ENCODE measurements around the gene KRT71. TPM values are rescaled to one million over a fixed set of nuclear protein-coding genes. Genes with fewer than 3 reads are reported as not detected.

Gene KRT71
- total RNA-seq, 1 donor from 2014 or later: not detected

DNA sequence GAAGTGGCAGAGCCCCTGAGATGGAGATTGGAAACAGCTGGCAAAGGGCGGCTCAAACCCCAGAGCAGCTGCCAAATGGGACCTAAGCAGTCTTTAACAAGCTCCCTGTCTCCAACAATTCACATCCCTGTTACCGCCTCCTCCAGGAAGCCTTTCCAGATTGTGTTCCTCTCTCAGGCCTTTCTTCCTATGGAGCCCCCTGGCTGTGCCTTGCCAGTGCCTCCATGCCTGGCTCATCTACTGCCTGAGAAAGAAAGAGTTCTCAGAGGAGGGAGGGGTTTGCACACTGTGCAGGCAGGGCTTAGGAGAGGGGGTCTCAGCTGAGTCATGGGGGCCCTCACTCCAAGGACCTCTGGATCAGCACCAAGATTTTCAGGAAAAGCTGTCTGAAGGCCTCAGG is 29.5 kb upstream of the KRT71 start:
- TF ChIP-seq, protein P1, sequence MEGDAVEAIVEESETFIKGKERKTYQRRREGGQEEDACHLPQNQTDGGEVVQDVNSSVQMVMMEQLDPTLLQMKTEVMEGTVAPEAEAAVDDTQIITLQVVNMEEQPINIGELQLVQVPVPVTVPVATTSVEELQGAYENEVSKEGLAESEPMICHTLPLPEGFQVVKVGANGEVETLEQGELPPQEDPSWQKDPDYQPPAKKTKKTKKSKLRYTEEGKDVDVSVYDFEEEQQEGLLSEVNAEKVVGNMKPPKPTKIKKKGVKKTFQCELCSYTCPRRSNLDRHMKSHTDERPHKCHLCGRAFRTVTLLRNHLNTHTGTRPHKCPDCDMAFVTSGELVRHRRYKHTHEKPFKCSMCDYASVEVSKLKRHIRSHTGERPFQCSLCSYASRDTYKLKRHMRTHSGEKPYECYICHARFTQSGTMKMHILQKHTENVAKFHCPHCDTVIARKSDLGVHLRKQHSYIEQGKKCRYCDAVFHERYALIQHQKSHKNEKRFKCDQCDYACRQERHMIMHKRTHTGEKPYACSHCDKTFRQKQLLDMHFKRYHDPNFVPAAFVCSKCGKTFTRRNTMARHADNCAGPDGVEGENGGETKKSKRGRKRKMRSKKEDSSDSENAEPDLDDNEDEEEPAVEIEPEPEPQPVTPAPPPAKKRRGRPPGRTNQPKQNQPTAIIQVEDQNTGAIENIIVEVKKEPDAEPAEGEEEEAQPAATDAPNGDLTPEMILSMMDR (conservative IDR thresholded peaks at IDR 0.05; ENCODE audit: low read depth, low read length): no peak
- DNase-seq (ENCODE audit: low read depth): no peak
- H3K4me3 ChIP-seq (ENCODE audit: low read depth, low read length): no peak overlapping the region

DNA sequence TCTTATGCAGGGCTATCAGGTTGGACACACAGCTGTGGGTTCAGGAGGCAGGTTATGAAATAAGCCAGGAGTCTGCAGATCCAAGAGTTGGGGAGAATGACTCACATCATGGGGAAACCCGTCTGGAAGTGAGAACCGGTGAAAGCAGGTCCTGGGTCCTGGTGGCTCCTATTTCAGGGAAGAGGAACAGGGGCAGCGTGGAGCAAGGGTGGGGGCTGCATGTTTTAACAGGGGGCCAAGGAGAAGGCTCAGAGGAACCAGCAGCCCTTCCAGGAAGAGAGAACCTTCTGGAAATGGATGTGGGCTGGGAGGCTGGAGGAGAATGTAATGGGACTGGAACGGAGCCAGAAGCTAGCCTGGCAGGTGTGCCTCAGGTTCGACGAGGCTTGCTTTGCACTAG is 28.5 kb upstream of the KRT71 start:
- DNase-seq (ENCODE audit: low read depth): peak; percentile 16
- TF ChIP-seq, protein P1 (conservative IDR thresholded peaks at IDR 0.05; ENCODE audit: low read depth, low read length): no peak

DNA sequence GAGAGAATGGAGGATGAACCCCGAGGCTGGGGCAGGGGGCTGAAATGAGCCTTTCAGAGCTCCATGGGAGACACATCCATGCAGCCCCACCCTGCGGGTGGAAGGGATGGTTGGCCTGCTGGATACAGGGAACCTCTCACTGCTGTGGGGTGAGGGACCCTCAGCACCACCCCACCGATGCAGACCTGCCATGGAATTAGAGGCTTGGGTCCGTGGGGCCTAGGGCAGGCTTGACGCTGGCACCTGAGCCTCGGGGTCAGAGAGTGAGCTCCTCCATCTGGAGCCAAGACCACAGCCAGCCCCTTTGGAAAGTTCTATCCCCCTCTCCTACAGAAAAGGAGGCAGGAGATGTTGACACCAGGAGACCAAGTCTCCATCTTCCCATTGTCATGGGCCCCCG is 28.1 kb upstream of the KRT71 start:
- H3K4me3 ChIP-seq (ENCODE audit: low read depth, low read length): no peak overlapping the region
- TF ChIP-seq, protein P1 (conservative IDR thresholded peaks at IDR 0.05; ENCODE audit: low read depth, low read length): no peak
- DNase-seq (ENCODE audit: low read depth): no peak

More for the DNA sequence above, 28.5 kb upstream of the KRT71 start:
- H3K4me3 ChIP-seq (ENCODE audit: low read depth, low read length): no peak overlapping the region

DNA sequence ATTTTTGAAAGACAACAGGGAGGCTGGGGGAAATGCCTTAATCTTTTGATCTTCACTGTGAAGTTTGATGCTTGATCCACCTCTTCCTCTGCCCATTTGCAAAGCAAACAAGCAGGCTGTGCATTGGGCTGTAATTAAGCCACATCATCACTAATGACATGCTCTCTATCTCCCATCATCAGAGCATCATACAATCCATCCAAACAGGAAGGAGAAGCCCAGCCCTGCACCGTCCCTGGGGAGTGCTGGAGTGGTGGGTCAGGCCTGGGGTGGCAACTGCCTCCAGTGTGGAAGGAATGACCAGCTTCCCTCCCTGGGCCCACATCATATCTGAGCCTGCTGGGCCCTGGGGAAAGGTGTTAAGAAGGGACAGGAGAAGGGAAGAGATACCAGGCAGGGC is 27.6 kb upstream of the KRT71 start:
- TF ChIP-seq, protein P1 (conservative IDR thresholded peaks at IDR 0.05; ENCODE audit: low read depth, low read length): no peak
- no peak overlapping the region for H3K4me3 ChIP-seq (ENCODE audit: low read depth, low read length)
- no peak for DNase-seq (ENCODE audit: low read depth)

DNA sequence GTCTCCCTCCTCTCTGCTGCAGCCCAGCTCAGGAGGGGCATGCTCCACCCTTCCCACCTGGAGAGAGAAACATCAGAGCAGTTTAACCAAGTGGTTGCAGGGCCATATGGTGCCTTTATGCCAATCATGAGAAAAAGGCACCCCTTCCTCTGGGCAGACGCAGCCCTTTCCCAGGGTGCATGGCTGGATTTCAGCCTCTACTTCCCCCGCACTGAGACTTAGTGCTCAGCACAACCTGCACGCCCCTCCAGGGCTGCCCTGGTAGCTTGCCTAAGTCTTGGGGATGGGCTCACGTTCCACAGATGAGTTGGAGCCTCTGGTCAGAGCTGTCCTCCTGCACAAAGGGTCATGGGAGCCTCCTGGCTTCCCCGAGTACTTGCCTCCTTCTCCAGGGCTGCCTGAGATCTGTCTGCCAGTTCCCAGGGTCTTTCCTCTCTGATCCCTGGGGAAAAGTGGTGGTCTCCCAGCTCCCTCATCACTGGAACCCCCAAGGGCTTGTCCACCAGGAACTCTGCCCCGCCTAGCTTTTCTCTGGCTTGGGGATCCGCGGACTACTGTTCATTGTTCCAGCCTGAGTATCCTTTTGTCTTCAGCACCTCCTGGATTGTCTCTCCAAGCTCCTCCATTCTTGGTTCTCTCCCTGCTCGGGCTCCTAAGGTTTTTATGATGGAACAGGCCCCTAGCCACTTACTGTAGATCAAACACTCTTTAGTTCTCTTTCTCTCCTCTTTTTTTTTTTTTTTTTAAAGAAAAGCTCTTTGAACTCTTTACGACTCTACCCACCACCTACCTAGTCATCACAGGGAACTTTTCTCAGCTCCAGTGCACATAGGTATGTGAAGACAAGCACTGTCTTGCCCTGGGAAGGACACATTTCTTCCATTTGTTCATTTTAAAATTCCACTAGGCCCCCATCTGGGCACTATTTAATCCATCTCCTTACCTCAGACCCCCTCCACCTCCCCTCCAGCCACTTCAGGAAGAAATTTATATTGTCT is 26.8 kb upstream of the KRT71 start:
- no peak for DNase-seq (ENCODE audit: low read depth)
- no peak overlapping the region for H3K4me3 ChIP-seq (ENCODE audit: low read depth, low read length)
- TF ChIP-seq, protein P1 (conservative IDR thresholded peaks at IDR 0.05; ENCODE audit: low read depth, low read length): no peak

DNA sequence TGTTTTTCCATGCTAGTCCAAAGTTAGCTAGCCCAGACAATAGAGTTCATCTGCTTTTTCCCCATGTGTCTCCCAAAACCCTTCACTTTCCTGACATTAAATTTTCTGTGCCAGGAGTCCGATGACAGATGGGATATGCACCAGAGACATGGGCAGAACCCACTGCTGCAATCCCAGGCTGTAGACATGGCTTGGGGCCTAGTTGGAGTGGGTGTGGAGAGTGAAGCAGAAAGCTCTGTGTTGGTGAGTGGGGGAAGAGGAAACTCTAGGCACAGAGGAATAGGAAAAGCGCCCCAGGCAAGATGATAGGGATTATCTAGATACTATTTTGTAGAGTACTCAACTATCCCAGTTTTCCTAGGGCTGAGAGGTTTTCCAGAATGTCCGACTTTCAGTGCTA is 25.5 kb upstream of the KRT71 start:
- TF ChIP-seq, protein P1 (conservative IDR thresholded peaks at IDR 0.05; ENCODE audit: low read depth, low read length): no peak
- no peak overlapping the region for H3K4me3 ChIP-seq (ENCODE audit: low read depth, low read length)
- no peak for DNase-seq (ENCODE audit: low read depth)
